Peyer's patch (tissue), 4 donors: Measurements from ENCODE around the gene CASQ1. TPM values are rescaled to one million over a fixed set of nuclear protein-coding genes. Genes with fewer than 3 reads are reported as not detected.
A peak's percentile ranks its signal among the peaks of the same experiment; 100 is the strongest.

Experiments used
- DNase-seq, 3 donors: peaks; one replicate each; pipeline ENCODE4 v3.0.0-alpha.2; 2017 to 2019
- H3K27ac ChIP-seq, 4 donors: fragments of 200-600 bp; sonication (generic); one replicate each; pipeline ENCODE4 v1.5.1; 2016 to 2019
- H3K27me3 ChIP-seq, 2 donors: fragments of 200-600 bp; sonication (generic); one replicate each; pipeline ENCODE4 v1.5.1; 2019
- H3K36me3 ChIP-seq, 3 donors: fragments of 200-600 bp; sonication (generic); one replicate each; pipeline ENCODE4 v1.5.1; 2016 to 2019
- H3K4me1 ChIP-seq, 4 donors: fragments of 200-600 bp; sonication (generic); one replicate each; pipeline ENCODE4 v1.5.1; 2016 to 2019
- H3K4me3 ChIP-seq, 4 donors: fragments of 200-600 bp; sonication (generic); 1 replicate in 3 of 4; 2 replicates in 1 of 4; pipeline ENCODE4 v1.5.1; 2016 to 2019; ENCODE audit warnings: mild to moderate bottlenecking in 1 of 4
- H3K9me3 ChIP-seq, 4 donors: fragments of 200-600 bp; sonication (generic); one replicate each; pipeline ENCODE4 v1.5.1; 2016 to 2019; ENCODE audit warnings: mild to moderate bottlenecking in 1 of 4
- CTCF ChIP-seq, 6 experiments: fragments of 450-650 bp in 4 of 6; fragments of 200-600 bp in 2 of 6; sonication (generic) in 1 of 6; IDR thresholded peaks; one replicate each; pipeline ENCODE4 v1.5.1; 2017 to 2019; ENCODE audit warnings: antibody characterized with exemption in 6 of 6, mild to moderate bottlenecking in 3 of 6, moderate library complexity in 1 of 6
- POLR2A ChIP-seq, 2 donors: fragments of 450-650 bp; IDR thresholded peaks; one replicate each; pipeline ENCODE4 v1.5.1; 2017; ENCODE audit warnings: antibody characterized with exemption in 2 of 2, mild to moderate bottlenecking in 2 of 2, moderate library complexity in 2 of 2
- total RNA-seq, 4 donors: library from RNA; depleted of rRNA; stranded (reverse); fragments of >200 nt; gene quantifications; one replicate each; pipeline ENCODE4 v1.1.0, GENCODE V29; 2016

Gene CASQ1
- total RNA-seq, 4 donors from 2014 or later, result 2.6 TPM; not detected in 3

DNA sequence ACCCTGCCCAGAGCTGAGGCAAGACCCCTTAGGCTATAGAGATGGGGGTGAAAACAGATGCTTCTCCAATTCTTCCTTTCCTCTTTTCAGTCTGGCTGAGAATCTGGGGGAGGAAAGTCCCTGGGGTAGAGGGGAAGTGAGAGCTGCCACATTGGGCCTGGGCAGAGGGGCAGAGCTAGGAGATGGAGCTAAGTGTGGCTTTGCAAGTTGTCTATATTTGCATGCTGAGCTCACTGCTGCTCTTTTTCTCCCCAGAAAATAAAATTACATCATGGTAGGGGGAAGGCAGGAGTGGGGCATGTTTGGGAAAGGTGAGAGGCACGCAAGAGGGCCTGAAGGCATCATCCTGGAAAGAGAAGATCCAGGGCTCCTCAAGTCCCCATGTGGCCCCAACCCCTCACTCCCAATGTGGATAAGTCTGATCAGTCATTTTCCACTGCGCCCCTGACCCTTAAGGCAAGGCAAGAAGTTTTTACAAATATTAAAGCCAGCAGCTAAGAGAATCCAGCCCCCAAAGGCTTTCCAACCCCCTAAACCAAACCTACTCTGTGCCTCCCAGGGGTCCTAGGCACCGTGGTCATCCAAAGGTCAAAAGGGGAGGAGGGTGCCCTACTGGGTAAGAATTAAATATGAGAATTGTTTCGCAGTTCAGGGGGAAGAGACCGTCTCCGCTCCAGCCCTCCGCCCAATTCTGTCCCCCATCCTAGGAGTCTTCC is 14.3 kb downstream of the CASQ1 start:
- H3K4me3 ChIP-seq, result peak overlapping the region; percentile 78 to 94 (median 84)
- peak in 2 of 3 donors; percentile 62 to 67 for DNase-seq

DNA sequence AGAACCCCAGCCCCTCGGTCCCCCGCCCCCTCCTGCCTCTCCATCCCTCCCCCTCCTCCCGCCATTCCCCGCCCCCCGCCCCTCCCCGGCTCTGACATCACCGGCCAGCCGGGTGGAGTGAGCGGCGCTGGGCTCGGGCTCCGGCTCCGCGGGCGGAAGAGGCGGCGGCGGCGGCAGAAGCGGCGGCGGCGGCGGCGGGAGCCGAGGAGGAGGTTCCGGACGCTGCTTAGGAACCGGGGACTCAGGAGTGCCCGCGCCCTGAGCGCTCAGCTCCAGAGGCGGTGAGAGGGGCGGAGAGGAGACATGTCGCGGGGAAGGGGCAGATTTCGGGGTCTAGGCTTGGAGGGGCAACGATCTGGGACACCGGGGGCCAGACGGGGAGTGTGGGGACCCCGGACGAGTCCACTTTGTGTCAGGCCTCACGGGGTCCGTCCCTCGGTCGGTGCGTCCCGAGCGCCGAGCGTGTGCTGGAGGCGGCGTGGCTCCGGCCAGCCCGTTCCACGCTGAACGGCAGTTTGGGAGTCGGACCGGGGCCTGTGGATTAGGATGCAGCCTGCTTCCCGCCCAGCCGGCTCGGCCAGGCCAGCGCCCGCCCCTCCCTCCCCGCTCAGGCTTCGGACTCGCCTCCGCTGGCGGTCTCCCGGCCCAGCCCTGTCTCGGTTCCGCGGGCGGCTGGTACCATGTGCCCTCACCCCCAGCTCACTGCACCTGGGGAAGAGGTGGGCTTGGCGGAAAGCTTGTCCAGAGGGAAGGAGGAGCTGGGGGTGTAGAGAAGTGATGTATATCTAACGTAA is 15.1 kb downstream of the CASQ1 start, which contains the start of gene PEA15:
PEA15 (plus strand) TSS at position 143 of the 794 bp plus-strand sequence. CDS start 6,161 bp downstream, outside the sequence.
- Histone ChIP-seq H3K4me3 (peak within 1 kb of the TSS; percentile 78 to 94 (median 84)), H3K4me1 (peaks cover 0 to 24% (median 8%) of the 10 kb centered on the region in 4 donors), H3K36me3 (peaks cover 0 to 9% (median 0%) of the 10 kb centered on the region in 3 donors), H3K27me3 (no peaks in the 10 kb centered on the region), H3K9me3 (no peaks in the 10 kb centered on the region), H3K27ac (peak within 1 kb of the TSS; percentile 86 to 93 (median 88))
- DNase-seq, result peak; percentile 74 to 89 (median 81)
- peak; percentile 43 to 48 for TF ChIP-seq POLR2A (IDR thresholded peaks at IDR 0.05)
- no peak for TF ChIP-seq CTCF (IDR thresholded peaks at IDR 0.05)

More for the DNA sequence above, 14.3 kb downstream of the CASQ1 start:
- TF ChIP-seq CTCF (IDR thresholded peaks at IDR 0.05) (no peak), POLR2A (IDR thresholded peaks at IDR 0.05) (no peak)
- no peaks in the 10 kb centered on the region for H3K27me3 ChIP-seq
- H3K9me3 ChIP-seq, result no peaks in the 10 kb centered on the region
- H3K4me1 ChIP-seq, result peaks cover 0 to 16% (median 8%) of the 10 kb centered on the region in 4 donors
- H3K27ac ChIP-seq, result peak overlapping the region; percentile 86 to 93 (median 88)
- peaks cover 0 to 4% (median 0%) of the 10 kb centered on the region in 3 donors for H3K36me3 ChIP-seq

GRCh38 chr1:160206036-160206389 is 15.6 kb downstream of the CASQ1 start:
- Histone ChIP-seq H3K27me3 (no peaks in the 10 kb centered on the region), H3K4me3 (peak overlapping the region; percentile 78 to 94 (median 84)), H3K36me3 (peaks cover 0 to 9% (median 0%) of the 10 kb centered on the region in 3 donors), H3K27ac (peak overlapping the region; percentile 86 to 93 (median 88)), H3K9me3 (no peaks in the 10 kb centered on the region), H3K4me1 (peaks cover 0 to 28% (median 8%) of the 10 kb centered on the region in 4 donors)
- DNase-seq, result peak in 2 of 3 donors; percentile 67 to 72
- TF ChIP-seq POLR2A (IDR thresholded peaks at IDR 0.05), result no peak

DNA sequence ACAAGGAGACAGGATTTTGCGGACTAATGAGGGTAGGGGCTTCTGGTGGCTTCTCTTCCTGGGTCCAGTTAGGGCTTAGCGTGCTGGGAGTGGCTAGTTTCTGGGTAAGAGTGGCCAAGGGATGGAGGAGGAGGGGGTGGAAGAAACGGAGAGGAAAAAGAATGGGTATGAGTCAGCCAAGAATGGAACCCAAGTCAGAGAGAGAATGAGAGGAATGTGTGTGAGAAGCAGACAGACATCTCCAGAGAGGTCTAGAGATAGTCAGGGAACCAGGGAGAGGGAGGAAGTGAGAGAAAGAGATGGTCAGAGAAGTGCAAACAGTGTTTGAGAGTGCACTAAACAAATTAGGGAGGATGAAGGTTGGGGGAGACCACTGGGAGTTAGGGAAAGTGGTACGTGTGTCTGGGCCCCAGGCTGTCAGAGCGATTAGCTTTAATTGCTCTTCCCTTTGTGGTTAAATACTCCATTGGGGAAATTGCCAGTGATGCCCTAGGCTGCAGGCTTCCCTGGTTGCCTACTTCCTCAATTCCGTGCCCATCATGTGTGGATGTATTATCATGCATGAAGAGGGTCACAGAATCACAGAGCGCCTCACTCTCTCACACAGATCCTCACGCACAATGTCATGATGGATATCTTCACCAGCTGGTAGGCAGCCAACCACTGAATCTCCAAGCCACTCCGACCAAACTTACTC is 16.2 kb downstream of the CASQ1 start:
- Histone ChIP-seq H3K27ac (peak overlapping the region; percentile 86 to 93 (median 88)), H3K4me1 (peaks cover 0 to 28% (median 8%) of the 10 kb centered on the region in 4 donors), H3K36me3 (peaks cover 0 to 13% (median 0%) of the 10 kb centered on the region in 3 donors), H3K27me3 (no peaks in the 10 kb centered on the region), H3K9me3 (no peaks in the 10 kb centered on the region), H3K4me3 (peak overlapping the region in 3 of 4 donors; percentile 78 to 89 (median 79))
- DNase-seq, result peak in 1 of 3 donors; percentile 44
- TF ChIP-seq CTCF (IDR thresholded peaks at IDR 0.05), result no peak
- no peak for TF ChIP-seq POLR2A (IDR thresholded peaks at IDR 0.05)

- Histone ChIP-seq H3K4me1 (peaks cover 0 to 28% (median 8%) of the 10 kb centered on the region in 4 donors), H3K27me3 (no peaks in the 10 kb centered on the region), H3K27ac (peak overlapping the region in 1 of 4 donors; percentile 86), H3K36me3 (peaks cover 0 to 19% (median 0%) of the 10 kb centered on the region in 3 donors), H3K4me3 (no peak overlapping the region), H3K9me3 (no peaks in the 10 kb centered on the region)
- no peak for DNase-seq
- TF ChIP-seq CTCF (IDR thresholded peaks at IDR 0.05) (no peak), POLR2A (IDR thresholded peaks at IDR 0.05) (no peak)
These were observed 16.8 kb downstream of the CASQ1 start for GRCh38 chr1:160207118-160207650.
